Measurements from ENCODE around the gene COL4A1. TPM values are rescaled to one million over a fixed set of nuclear protein-coding genes. Genes with fewer than 3 reads are reported as not detected.
A peak's percentile ranks its signal among the peaks of the same experiment; 100 is the strongest.

The COL4A1 gene
- total RNA-seq, 1 experiment from 2014 or later: 12.1 TPM

- DNase-seq (ENCODE audit: low read depth, low spot score): no peak
- in situ Hi-C loops (cut with HindIII; ENCODE audit: low pct_unique_long_range_greater_than_20kb, low sequenced_read_pairs): no loop called here
Observed at GRCh38 chr13:110261166-110262081, 45.5 kb downstream of the COL4A1 start.

DNA sequence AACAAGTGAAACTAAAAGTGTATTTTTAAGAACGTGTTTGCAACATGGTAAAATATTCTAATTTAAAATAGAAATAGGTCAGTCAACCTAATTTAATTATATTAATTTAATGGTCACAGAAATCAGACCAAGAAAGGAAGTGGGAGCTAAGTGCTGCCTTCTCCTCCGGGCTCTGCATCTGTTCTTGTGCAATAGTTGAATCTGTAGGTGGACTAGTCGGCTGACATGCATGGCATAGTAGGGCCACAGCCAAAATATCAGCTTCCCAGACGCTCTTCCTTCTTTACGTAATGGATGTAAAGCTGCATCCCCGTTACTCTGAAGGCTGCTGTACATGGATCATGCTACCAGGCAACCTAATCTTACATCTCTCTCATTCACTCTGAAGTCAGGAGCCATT, 47.3 kb downstream of the COL4A1 start:
- DNase-seq (ENCODE audit: low read depth, low spot score): no peak
- in situ Hi-C loops (cut with HindIII; ENCODE audit: low pct_unique_long_range_greater_than_20kb, low sequenced_read_pairs): no loop called here

- no peak for DNase-seq (ENCODE audit: low read depth, low spot score)
- in situ Hi-C loops (cut with HindIII; ENCODE audit: low pct_unique_long_range_greater_than_20kb, low sequenced_read_pairs): no loop called here
Observed at GRCh38 chr13:110258876-110259631, 47.9 kb downstream of the COL4A1 start.

GRCh38 chr13:110257408-110257807, 49.5 kb downstream of the COL4A1 start:
- in situ Hi-C loops (cut with HindIII; ENCODE audit: low pct_unique_long_range_greater_than_20kb, low sequenced_read_pairs): no loop called here
- DNase-seq (ENCODE audit: low read depth, low spot score): no peak

- no peak for DNase-seq (ENCODE audit: low read depth, low spot score)
- in situ Hi-C loops (cut with HindIII; ENCODE audit: low pct_unique_long_range_greater_than_20kb, low sequenced_read_pairs): no loop called here
Observed at GRCh38 chr13:110256126-110256905, 50.6 kb downstream of the COL4A1 start.

DNA sequence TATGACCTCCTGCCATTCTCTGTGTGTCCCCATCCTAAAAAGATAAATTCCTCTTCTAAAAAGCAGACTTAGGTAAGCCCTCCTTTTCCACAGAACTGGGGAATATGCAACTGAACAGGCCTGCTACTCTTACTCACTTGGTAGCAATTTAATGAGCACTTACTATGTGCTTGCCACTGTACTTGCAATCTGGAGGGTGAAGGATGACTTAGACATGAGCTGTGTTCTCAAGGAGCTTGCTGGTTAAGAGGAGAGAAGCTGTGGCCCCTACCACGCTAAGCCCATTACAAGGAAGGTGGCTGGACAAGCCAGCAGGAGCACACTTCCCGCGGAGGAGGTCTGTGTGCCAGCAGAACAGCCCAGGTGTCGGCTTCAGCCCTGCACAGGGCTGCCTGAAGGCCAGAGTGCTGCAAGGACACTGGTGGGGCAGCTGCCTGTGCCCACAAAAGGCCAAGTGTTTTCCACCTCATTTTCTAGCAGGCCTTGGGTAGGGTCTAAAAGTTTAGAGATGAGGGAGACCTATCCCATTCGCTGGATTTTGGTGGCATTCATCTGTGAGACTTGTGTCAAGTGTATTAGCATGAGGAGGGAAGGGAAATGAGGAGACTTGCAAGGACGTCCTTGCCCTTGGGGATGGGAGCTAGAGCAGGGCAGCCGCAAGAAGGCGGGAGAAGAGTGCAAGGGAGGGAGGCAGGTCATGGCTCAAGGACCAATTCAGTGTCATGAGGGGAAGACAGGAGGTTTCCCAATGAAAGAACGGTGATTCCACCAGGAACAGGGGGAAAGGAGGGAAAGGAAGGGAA, 52.0 kb downstream of the COL4A1 start:
- DNase-seq (ENCODE audit: low read depth, low spot score): no peak

GRCh38 chr13:110254151-110254679, 52.7 kb downstream of the COL4A1 start:
- in situ Hi-C loops (cut with HindIII; ENCODE audit: low pct_unique_long_range_greater_than_20kb, low sequenced_read_pairs): no loop called here
- no peak for DNase-seq (ENCODE audit: low read depth, low spot score)

More for the DNA sequence above, 52.0 kb downstream of the COL4A1 start:
- in situ Hi-C loops (cut with HindIII; ENCODE audit: low pct_unique_long_range_greater_than_20kb, low sequenced_read_pairs): no loop called here

DNA sequence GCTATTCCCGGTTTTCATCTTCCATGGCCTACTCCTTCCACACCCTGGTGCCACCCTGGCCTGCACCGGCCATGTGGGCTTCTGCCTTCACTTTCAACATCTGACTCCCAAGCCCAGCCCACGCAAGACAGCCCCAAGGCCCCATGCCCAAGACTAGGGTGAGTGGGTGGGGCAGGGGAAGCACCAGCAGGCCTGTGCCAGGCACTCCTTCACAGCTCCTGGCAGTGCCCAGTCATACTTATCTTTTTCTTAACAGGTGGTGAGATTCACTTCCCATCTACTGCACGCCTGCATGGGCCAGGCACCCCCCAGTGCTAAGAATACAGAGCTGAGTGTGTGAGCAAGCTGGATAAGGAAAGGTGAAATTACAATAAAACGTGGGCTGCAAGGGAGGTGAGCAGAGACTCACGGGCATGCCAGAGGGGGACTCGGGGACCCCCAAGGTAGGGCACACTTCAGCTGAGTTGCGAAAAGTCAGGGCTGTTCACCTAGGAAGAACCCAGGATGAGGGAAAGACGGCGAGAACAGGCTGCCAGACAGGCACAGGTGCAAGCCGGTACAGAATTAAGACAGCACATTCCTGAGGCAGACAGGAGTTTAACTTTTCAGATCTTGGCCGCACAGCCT, 55.7 kb downstream of the COL4A1 start:
- DNase-seq (ENCODE audit: low read depth, low spot score): no peak
- in situ Hi-C loops (cut with HindIII; ENCODE audit: low pct_unique_long_range_greater_than_20kb, low sequenced_read_pairs): no loop called here

- peak; percentile 53 for DNase-seq (ENCODE audit: low read depth, low spot score)
- in situ Hi-C loops (cut with HindIII; ENCODE audit: low pct_unique_long_range_greater_than_20kb, low sequenced_read_pairs): no loop called here
Observed at GRCh38 chr13:110250258-110250891, 56.6 kb downstream of the COL4A1 start.

- in situ Hi-C loops (cut with HindIII; ENCODE audit: low pct_unique_long_range_greater_than_20kb, low sequenced_read_pairs): no loop called here
- DNase-seq (ENCODE audit: low read depth, low spot score): no peak
Observed at GRCh38 chr13:110249326-110249725, 57.6 kb downstream of the COL4A1 start.

DNA sequence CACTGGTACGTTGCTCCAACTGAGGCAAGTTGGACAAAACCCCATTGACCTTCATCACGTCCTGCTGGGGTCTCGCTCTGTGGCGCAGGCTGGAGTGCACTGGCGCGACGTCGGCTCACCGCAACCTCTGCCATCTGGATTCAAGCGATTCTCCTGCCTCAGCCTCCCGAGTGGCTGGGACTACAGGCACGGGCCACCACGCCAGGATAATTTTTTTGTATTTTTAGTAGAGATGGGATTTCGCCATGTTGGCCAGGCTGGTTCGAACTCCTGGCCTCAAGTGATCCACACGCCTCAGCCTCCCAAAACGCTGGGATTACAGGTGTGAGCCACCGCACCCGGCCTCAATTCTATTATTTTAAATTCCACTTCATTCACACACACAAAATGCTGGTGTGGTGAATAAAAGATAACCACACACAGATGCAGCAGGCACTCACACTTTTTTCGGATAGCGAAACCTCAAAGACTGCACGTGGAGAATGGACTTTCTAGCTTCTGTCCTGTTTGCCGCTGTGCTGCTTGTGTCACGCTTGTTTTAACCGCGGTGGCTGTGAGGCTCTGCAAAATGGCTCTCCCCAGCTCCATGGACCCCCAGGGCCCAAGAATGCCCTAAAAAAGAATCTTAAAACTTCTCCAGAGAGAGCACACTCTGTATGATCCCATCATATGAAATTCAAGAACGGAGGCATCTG, 58.4 kb downstream of the COL4A1 start:
- no peak for DNase-seq (ENCODE audit: low read depth, low spot score)
- in situ Hi-C loops (cut with HindIII; ENCODE audit: low pct_unique_long_range_greater_than_20kb, low sequenced_read_pairs): no loop called here

GRCh38 chr13:110246530-110246929, 60.4 kb downstream of the COL4A1 start:
- no peak for DNase-seq (ENCODE audit: low read depth, low spot score)
- in situ Hi-C loops (cut with HindIII; ENCODE audit: low pct_unique_long_range_greater_than_20kb, low sequenced_read_pairs): no loop called here

- no peak for DNase-seq (ENCODE audit: low read depth, low spot score)
- in situ Hi-C loops (cut with HindIII; ENCODE audit: low pct_unique_long_range_greater_than_20kb, low sequenced_read_pairs): no loop called here
Observed at GRCh38 chr13:110245416-110245899, 61.5 kb downstream of the COL4A1 start.

GRCh38 chr13:110244976-110245375, 62.0 kb downstream of the COL4A1 start:
- DNase-seq (ENCODE audit: low read depth, low spot score): no peak
- in situ Hi-C loops (cut with HindIII; ENCODE audit: low pct_unique_long_range_greater_than_20kb, low sequenced_read_pairs): no loop called here

- no peak for DNase-seq (ENCODE audit: low read depth, low spot score)
- in situ Hi-C loops (cut with HindIII; ENCODE audit: low pct_unique_long_range_greater_than_20kb, low sequenced_read_pairs): no loop called here
Observed at GRCh38 chr13:110244071-110244830, 62.7 kb downstream of the COL4A1 start.

All from SK-MEL-5 (cell line).